Endothelial cell of umbilical vein (primary cell): ENCODE data around the gene PDCD1. TPM values are rescaled to one million over a fixed set of nuclear protein-coding genes. Genes with fewer than 3 reads are reported as not detected.
"Not testable (repeated sequence)": the region's sequence is repeated elsewhere in the genome, so short reads cannot be mapped to it uniquely, and the experiment has no call there.

Source experiments
- BruUV-seq: library from RNA; stranded (reverse); fragments of 400-500 nt; replicated peaks from 2 replicates; lab custom pipeline; 2021; lab: Mats Ljungman, UMichigan
- CTCF ChIA-PET: fragments of 300-600, 350-600 bp; sonication (Branson Sonifier 250); formaldehyde crosslinking; loops from one replicate; lab custom pipeline; 2021; ENCODE audit warnings: antibody characterized with exemption, inconsistent platforms; lab: Charles Lee
- POLR2A ChIA-PET: fragments of 300-600, 350-600 bp; sonication (Branson Sonifier 250); formaldehyde crosslinking; loops from one replicate; lab custom pipeline; 2021; ENCODE audit warnings: antibody characterized with exemption, inconsistent platforms; lab: Charles Lee
- DNase-seq: peaks from one replicate; pipeline ENCODE4 v3.0.0-alpha.2; 2011; ENCODE audit warnings: low read depth, low spot score
- FAIRE-seq: peaks from 2 replicates; lab custom pipeline; 2011; peaks lifted over from hg19 to GRCh38; lab: Jason Lieb, UNC
- H2AFZ ChIP-seq: 2 replicates; pipeline ENCODE4 v1.6.0; 2012; ENCODE audit warnings: low read depth, low read length, control low read depth, inconsistent platforms
- H3K27ac ChIP-seq: 2 replicates; pipeline ENCODE4 v1.5.1; 2011; ENCODE audit warnings: low read depth, mild to moderate bottlenecking, control low read depth, low read length, moderate library complexity; ENCODE audit not compliant: insufficient read depth
- H3K27me3 ChIP-seq, 2 experiments: 2 replicates each; pipeline versions ENCODE4 v1.6.0 to v1.6.1; 2011; ENCODE audit warnings: low read length in 2 of 2, mixed read lengths in 1 of 2; ENCODE audit not compliant: control insufficient read depth in 2 of 2, insufficient read depth in 2 of 2
- H3K36me3 ChIP-seq, 2 experiments: 2 replicates in 1 of 2; 3 replicates in 1 of 2; pipeline ENCODE4 v1.5.1; 2011; ENCODE audit warnings: low read length in 2 of 2, mild to moderate bottlenecking in 1 of 2, moderate library complexity in 1 of 2; ENCODE audit not compliant: control insufficient read depth in 2 of 2, insufficient read depth in 2 of 2; ENCODE audit errors: extremely low read depth in 1 of 2
- H3K4me1 ChIP-seq: 3 replicates; pipeline ENCODE4 v1.5.1; 2011; ENCODE audit warnings: mild to moderate bottlenecking, low read length; ENCODE audit not compliant: control insufficient read depth, insufficient read depth; ENCODE audit errors: extremely low read depth
- H3K4me2 ChIP-seq: 2 replicates; pipeline ENCODE4 v1.6.1; 2011; ENCODE audit warnings: low read length, control low read depth, mixed read lengths; ENCODE audit not compliant: insufficient read depth
- H3K4me3 ChIP-seq, 3 experiments: fragments of 200-600 bp in 1 of 3; sonication (generic), shearing (Covaris generic) in 1 of 3; replicated peaks in 1 of 3; 2 replicates each; pipeline ENCODE4 v1.5.1; 2011 to 2016; ENCODE audit warnings: control low read depth in 3 of 3, low read length in 3 of 3, mild to moderate bottlenecking in 2 of 3, inconsistent platforms in 1 of 3, low read depth in 1 of 3, moderate library complexity in 1 of 3; ENCODE audit not compliant: insufficient read depth in 1 of 3
- H3K79me2 ChIP-seq: 2 replicates; pipeline ENCODE4 v1.6.0; 2012; ENCODE audit warnings: low read length, inconsistent platforms; ENCODE audit not compliant: control insufficient read depth, insufficient read depth
- H3K9ac ChIP-seq: replicated peaks from 2 replicates; pipeline ENCODE3; 2011; ENCODE audit warnings: low read length, control low read depth; ENCODE audit not compliant: insufficient read depth; ENCODE audit errors: extremely low read depth
- H3K9me1 ChIP-seq: replicated peaks from 3 replicates; pipeline ENCODE4 v1.6.0; 2011; ENCODE audit warnings: mild to moderate bottlenecking, low read length; ENCODE audit not compliant: control insufficient read depth, insufficient read depth; ENCODE audit errors: extremely low read depth
- H3K9me3 ChIP-seq: replicated peaks from 2 replicates; pipeline ENCODE4 v1.5.1; 2012; ENCODE audit warnings: low read length, inconsistent platforms; ENCODE audit not compliant: control insufficient read depth, insufficient read depth
- H4K20me1 ChIP-seq: replicated peaks from 2 replicates; pipeline ENCODE3; 2011; ENCODE audit warnings: mild to moderate bottlenecking, low read length; ENCODE audit not compliant: control insufficient read depth, insufficient read depth; ENCODE audit errors: extremely low read depth
- CTCF ChIP-seq, 2 donors: IDR thresholded peaks; 1 replicate in 1 of 2; 2 replicates in 1 of 2; pipeline ENCODE4 v1.5.1; 2011; ENCODE audit warnings: low read length in 2 of 2, mild to moderate bottlenecking in 2 of 2, moderate library complexity in 2 of 2, control low read depth in 1 of 2, inconsistent platforms in 1 of 2, low read depth in 1 of 2; ENCODE audit not compliant: insufficient read depth in 1 of 2; ENCODE audit errors: extremely low read depth in 1 of 2
- EZH2 ChIP-seq: IDR thresholded peaks from 2 replicates; pipeline ENCODE4 v1.6.1; 2012; ENCODE audit warnings: borderline replicate concordance, low read depth, mild to moderate bottlenecking, moderate library complexity, low read length, inconsistent platforms; ENCODE audit not compliant: severe bottlenecking
- FOS ChIP-seq: IDR thresholded peaks from 2 replicates; pipeline ENCODE4 v1.6.1; 2011; ENCODE audit warnings: mild to moderate bottlenecking, low read length, moderate library complexity, borderline replicate concordance; ENCODE audit not compliant: insufficient read depth
- MYC ChIP-seq: IDR thresholded peaks from one replicate; pipeline ENCODE4 v1.6.1; 2011; ENCODE audit warnings: mild to moderate bottlenecking, low read depth, low read length
- POLR2A ChIP-seq: IDR thresholded peaks from 2 replicates; pipeline ENCODE4 v1.6.1; 2012; ENCODE audit warnings: low read depth, mild to moderate bottlenecking, control low read depth, low read length
- dilution Hi-C: fragments of 300-500 bp; cut with MboI; formaldehyde crosslinking; loops from one replicate; pipeline ENCODE4 v1.15.0; 2019; ENCODE audit warnings: low sequenced_read_pairs; ENCODE audit not compliant: extremely low pct_ligation_motif_present
- intact Hi-C: fragments of 100-400 bp; cut with micrococcal nuclease; formaldehyde crosslinking; loops from one replicate; pipeline ENCODE4 v1.10.0; 2022
- polyA plus RNA-seq, 4 experiments: library from polyadenylated mRNA; depleted of rRNA in 3 of 4; stranded (reverse) in 3 of 4; unstranded in 1 of 4; fragments of >200 nt; gene quantifications; 2 replicates each; pipeline versions ENCODE4 v1.2.1 to v1.2.3, GENCODE V29; 2011 to 2012; ENCODE audit warnings: missing spikeins in 1 of 4
- total RNA-seq: library from RNA; stranded (reverse); gene quantifications from 2 replicates; pipeline ENCODE4 v1.2.3, GENCODE V29; 2021

PDCD1 gene
- total and polyA plus RNA-seq, 2 donors (not counting 3 experiments of a cell fraction or from before 2014, with no cell fraction given): not detected

- FAIRE-seq, CTCF ChIA-PET, DNase-seq, H3K79me2 ChIP-seq, H3K9me3 ChIP-seq, intact Hi-C loops, H3K9me1 ChIP-seq, H3K27me3 ChIP-seq, H3K27ac ChIP-seq, dilution Hi-C loops, H3K4me1 ChIP-seq, POLR2A ChIA-PET, BruUV-seq, H3K4me3 ChIP-seq, H3K9ac ChIP-seq, H4K20me1 ChIP-seq, H3K36me3 ChIP-seq, H3K4me2 ChIP-seq: not testable (repeated sequence)
- H2AFZ ChIP-seq: peak overlapping the region; percentile 69
Measured at GRCh38 chr2:241817821-241818215, 40.9 kb downstream of the PDCD1 start.

GRCh38 chr2:241817126-241817820, 41.4 kb downstream of the PDCD1 start:
- CTCF ChIA-PET: no interaction called here
- dilution Hi-C loops: no loop called here

More at GRCh38 chr2:241817126-241817820, 41.4 kb downstream of the PDCD1 start:
- peaks cover 6% of the 10 kb centered on the region for H3K4me1 ChIP-seq
- H3K4me3 ChIP-seq: no peak overlapping the region
- no peak overlapping the region for H3K27ac ChIP-seq
- peak overlapping the region; percentile 69 for H2AFZ ChIP-seq
- H3K79me2 ChIP-seq: no peaks in the 10 kb centered on the region
- no peaks in the 10 kb centered on the region for H3K27me3 ChIP-seq
- FAIRE-seq: peak; percentile 21
- H3K36me3 ChIP-seq: no peaks in the 10 kb centered on the region
- no peak overlapping the region for H3K9ac ChIP-seq
- TF ChIP-seq MYC (no peak), FOS (no peak), POLR2A (no peak), CTCF (IDR thresholded peaks at IDR 0.05; ENCODE audit: extremely low read depth in 1 of 2, insufficient read depth in 1 of 2, low read depth in 1 of 2, low read length in 2 of 2) (no peak), EZH2 (no peak)
- intact Hi-C loops: no loop called here
- no TSS peak for BruUV-seq
- no peaks in the 10 kb centered on the region for H3K9me1 ChIP-seq
- H4K20me1 ChIP-seq: no peaks in the 10 kb centered on the region
- no peak overlapping the region for H3K4me2 ChIP-seq
- H3K9me3 ChIP-seq: no peaks in the 10 kb centered on the region
- no peak for DNase-seq
- POLR2A ChIA-PET: no interaction called here
